IMR-90 (cell line): ENCODE data around the gene PIP4P1.

Experiments used
- BHLHE40 ChIP-seq: fragments of 150-350 bp; IDR thresholded peaks from 2 replicates; pipeline ENCODE4 v1.6.1; 2016; ENCODE audit warnings: mild to moderate bottlenecking, low read depth, low read length
- CEBPB ChIP-seq: IDR thresholded peaks from 2 replicates; pipeline ENCODE4 v1.6.1; 2012; ENCODE audit warnings: low read depth, low read length, improper control_type of control experiment
- CHD1 ChIP-seq: IDR thresholded peaks from 2 replicates; pipeline ENCODE4 v1.6.1; 2012; ENCODE audit warnings: low read depth, low read length, improper control_type of control experiment
- ELK1 ChIP-seq: fragments of 150-350 bp; IDR thresholded peaks from 2 replicates; pipeline ENCODE4 v1.6.1; 2016; ENCODE audit warnings: low read depth, mild to moderate bottlenecking, low read length, moderate library complexity, borderline replicate concordance
- MAFK ChIP-seq: IDR thresholded peaks from 2 replicates; pipeline ENCODE4 v1.6.1; 2012; ENCODE audit warnings: low read depth, low read length, improper control_type of control experiment
- NFE2L2 ChIP-seq: fragments of 150-350 bp; IDR thresholded peaks from 2 replicates; pipeline ENCODE4 v1.6.1; 2016; ENCODE audit warnings: low read depth, mild to moderate bottlenecking, low read length
- POLR2A ChIP-seq: IDR thresholded peaks from 2 replicates; pipeline ENCODE4 v1.6.1; 2012; ENCODE audit warnings: mild to moderate bottlenecking, low read depth, low read length
- RCOR1 ChIP-seq: IDR thresholded peaks from 2 replicates; pipeline ENCODE4 v1.6.1; 2012; ENCODE audit warnings: mild to moderate bottlenecking, low read length, improper control_type of control experiment; ENCODE audit not compliant: insufficient replicate concordance
- SMC3 ChIP-seq: fragments of 150-350 bp; IDR thresholded peaks from 2 replicates; pipeline ENCODE4 v1.6.1; 2016; ENCODE audit warnings: low read depth, mild to moderate bottlenecking, antibody characterized with exemption, low read length, moderate library complexity
- TF ChIP-seq, protein P1 (sequence below): conservative IDR thresholded peaks from 2 replicates; pipeline ENCODE4 v1.5.1; 2012; ENCODE audit warnings: mild to moderate bottlenecking, low read depth, low read length, improper control_type of control experiment

- TF ChIP-seq POLR2A, result no peak
- TF ChIP-seq, protein P1, sequence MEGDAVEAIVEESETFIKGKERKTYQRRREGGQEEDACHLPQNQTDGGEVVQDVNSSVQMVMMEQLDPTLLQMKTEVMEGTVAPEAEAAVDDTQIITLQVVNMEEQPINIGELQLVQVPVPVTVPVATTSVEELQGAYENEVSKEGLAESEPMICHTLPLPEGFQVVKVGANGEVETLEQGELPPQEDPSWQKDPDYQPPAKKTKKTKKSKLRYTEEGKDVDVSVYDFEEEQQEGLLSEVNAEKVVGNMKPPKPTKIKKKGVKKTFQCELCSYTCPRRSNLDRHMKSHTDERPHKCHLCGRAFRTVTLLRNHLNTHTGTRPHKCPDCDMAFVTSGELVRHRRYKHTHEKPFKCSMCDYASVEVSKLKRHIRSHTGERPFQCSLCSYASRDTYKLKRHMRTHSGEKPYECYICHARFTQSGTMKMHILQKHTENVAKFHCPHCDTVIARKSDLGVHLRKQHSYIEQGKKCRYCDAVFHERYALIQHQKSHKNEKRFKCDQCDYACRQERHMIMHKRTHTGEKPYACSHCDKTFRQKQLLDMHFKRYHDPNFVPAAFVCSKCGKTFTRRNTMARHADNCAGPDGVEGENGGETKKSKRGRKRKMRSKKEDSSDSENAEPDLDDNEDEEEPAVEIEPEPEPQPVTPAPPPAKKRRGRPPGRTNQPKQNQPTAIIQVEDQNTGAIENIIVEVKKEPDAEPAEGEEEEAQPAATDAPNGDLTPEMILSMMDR, result no peak
- TF ChIP-seq CEBPB, result no peak
- no peak for TF ChIP-seq MAFK
- no peak for TF ChIP-seq SMC3
- TF ChIP-seq CHD1, result no peak
- TF ChIP-seq ELK1, result no peak
- no peak for TF ChIP-seq RCOR1
- TF ChIP-seq BHLHE40, result no peak
- no peak for TF ChIP-seq NFE2L2
Measured at GRCh38 chr14:20468764-20469241, 7.6 kb upstream of the PIP4P1 start.
